SU-DHL-6 (cell line): ENCODE data around the gene RPA4.

ENCODE experiments used
- EZH2phosphoT487 ChIP-seq: fragments of 200-600 bp; sonication (generic), shearing (Covaris generic); conservative IDR thresholded peaks from 2 replicates; pipeline ENCODE4 v1.6.1; 2018; ENCODE audit warnings: mild to moderate bottlenecking, antibody characterized with exemption, low read length, moderate library complexity, mixed read lengths
- TF ChIP-seq, protein P1 (sequence below): fragments of 200-600 bp; sonication (generic); IDR thresholded peaks from one replicate; pipeline ENCODE4 v1.5.1; 2017; ENCODE audit warnings: antibody characterized with exemption, mild to moderate bottlenecking, low read length, moderate library complexity; ENCODE audit not compliant: insufficient read depth, poor library complexity, severe bottlenecking

DNA sequence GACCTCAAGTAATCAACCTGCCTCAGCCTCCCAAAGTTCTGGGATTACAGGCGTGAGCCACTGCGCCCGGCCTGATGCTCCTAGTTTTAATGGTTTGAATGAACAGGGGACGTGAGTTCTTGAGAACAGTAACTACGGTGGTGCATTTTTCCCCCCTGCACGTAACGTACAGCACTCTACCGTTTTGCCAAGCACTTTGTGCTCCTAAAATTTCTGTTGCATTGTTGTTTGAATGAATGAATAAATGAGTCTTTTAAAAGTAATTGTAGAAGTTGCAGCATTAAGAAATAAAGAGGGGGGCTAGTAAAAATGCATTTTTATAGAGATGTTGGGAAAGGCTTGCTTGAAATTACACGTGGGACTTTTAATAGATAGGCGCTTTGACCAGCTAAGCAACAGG is at the start of gene RPA4:
- TF ChIP-seq, protein P1, sequence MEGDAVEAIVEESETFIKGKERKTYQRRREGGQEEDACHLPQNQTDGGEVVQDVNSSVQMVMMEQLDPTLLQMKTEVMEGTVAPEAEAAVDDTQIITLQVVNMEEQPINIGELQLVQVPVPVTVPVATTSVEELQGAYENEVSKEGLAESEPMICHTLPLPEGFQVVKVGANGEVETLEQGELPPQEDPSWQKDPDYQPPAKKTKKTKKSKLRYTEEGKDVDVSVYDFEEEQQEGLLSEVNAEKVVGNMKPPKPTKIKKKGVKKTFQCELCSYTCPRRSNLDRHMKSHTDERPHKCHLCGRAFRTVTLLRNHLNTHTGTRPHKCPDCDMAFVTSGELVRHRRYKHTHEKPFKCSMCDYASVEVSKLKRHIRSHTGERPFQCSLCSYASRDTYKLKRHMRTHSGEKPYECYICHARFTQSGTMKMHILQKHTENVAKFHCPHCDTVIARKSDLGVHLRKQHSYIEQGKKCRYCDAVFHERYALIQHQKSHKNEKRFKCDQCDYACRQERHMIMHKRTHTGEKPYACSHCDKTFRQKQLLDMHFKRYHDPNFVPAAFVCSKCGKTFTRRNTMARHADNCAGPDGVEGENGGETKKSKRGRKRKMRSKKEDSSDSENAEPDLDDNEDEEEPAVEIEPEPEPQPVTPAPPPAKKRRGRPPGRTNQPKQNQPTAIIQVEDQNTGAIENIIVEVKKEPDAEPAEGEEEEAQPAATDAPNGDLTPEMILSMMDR: no peak
- TF ChIP-seq EZH2phosphoT487: no peak
